IMR-90 (cell line): ENCODE data around the gene PLOD1. TPM values are rescaled to one million over a fixed set of nuclear protein-coding genes. Genes with fewer than 3 reads are reported as not detected.
"Not testable (repeated sequence)": the region's sequence is repeated elsewhere in the genome, so short reads cannot be mapped to it uniquely, and the experiment has no call there.

ENCODE experiments used
- ATAC-seq: fragments of 200-7000 bp; cut with Tn5 transposase; 2 replicates; pipeline ENCODE4 v1.9.1; 2020; ENCODE audit warnings: low read depth, mild to moderate bottlenecking, moderate library complexity
- BruUV-seq: library from RNA; stranded (reverse); fragments of 400-500 nt; replicated peaks from 2 replicates; lab custom pipeline; 2021; lab: Mats Ljungman, UMichigan
- CTCF ChIA-PET: fragments of 300-600 bp; formaldehyde crosslinking; extraction: SDS; loops from one replicate; lab custom pipeline; 2021; ENCODE audit warnings: antibody characterized with exemption; lab: Yijun Ruan, JAX
- POLR2A ChIA-PET: fragments of 300-600 bp; sonication (Branson Sonifier 250); formaldehyde crosslinking; loops from one replicate; lab custom pipeline; 2022; ENCODE audit warnings: antibody characterized with exemption; ENCODE audit not compliant: unreplicated experiment; lab: Charles Lee
- DNase-seq: peaks from one replicate; pipeline ENCODE4 v3.0.0; 2013
- H2AFZ ChIP-seq: replicated peaks from 2 replicates; pipeline ENCODE3; 2013; ENCODE audit warnings: low read length, mild to moderate bottlenecking; ENCODE audit not compliant: poor library complexity
- H2AK5ac ChIP-seq: 2 replicates; pipeline ENCODE4 v1.6.1; 2013; ENCODE audit warnings: low read depth, low read length, inconsistent platforms
- H2AK9ac ChIP-seq: replicated peaks from 2 replicates; pipeline ENCODE3; 2013; ENCODE audit warnings: mild to moderate bottlenecking, low read depth, low read length, moderate library complexity; ENCODE audit not compliant: poor library complexity
- H2BK120ac ChIP-seq: 2 replicates; pipeline ENCODE4 v1.6.1; 2013; ENCODE audit warnings: low read depth, low read length, inconsistent platforms
- H2BK15ac ChIP-seq: 3 replicates; pipeline ENCODE4 v1.6.1; 2013; ENCODE audit warnings: low read depth, low read length, inconsistent platforms
- H2BK20ac ChIP-seq: 2 replicates; pipeline ENCODE4 v1.6.1; 2013; ENCODE audit warnings: low read depth, mild to moderate bottlenecking, inconsistent platforms, low read length, moderate library complexity
- H2BK5ac ChIP-seq: 2 replicates; pipeline ENCODE4 v1.6.1; 2013; ENCODE audit warnings: mild to moderate bottlenecking, low read depth, low read length, inconsistent platforms; ENCODE audit not compliant: poor library complexity, severe bottlenecking
- H3K14ac ChIP-seq: replicated peaks from 2 replicates; pipeline ENCODE4 v1.6.1; 2013; ENCODE audit warnings: low read depth, low read length, inconsistent platforms
- H3K18ac ChIP-seq: 2 replicates; pipeline ENCODE4 v1.6.1; 2013; ENCODE audit warnings: low read depth, low read length, control low read depth
- H3K23ac ChIP-seq: 2 replicates; pipeline ENCODE4 v1.6.1; 2013; ENCODE audit warnings: low read depth, low read length, inconsistent platforms
- H3K27ac ChIP-seq: 2 replicates; pipeline ENCODE4 v1.5.1; 2013; ENCODE audit warnings: mild to moderate bottlenecking, control low read depth, low read length; ENCODE audit not compliant: insufficient read depth
- H3K27me3 ChIP-seq: 2 replicates; pipeline ENCODE4 v1.6.1; 2013; ENCODE audit warnings: low read length; ENCODE audit not compliant: control insufficient read depth, insufficient read depth
- H3K36me3 ChIP-seq: 2 replicates; pipeline ENCODE4 v1.6.1; 2013; ENCODE audit warnings: low read length, mixed read lengths; ENCODE audit not compliant: control insufficient read depth, insufficient read depth
- H3K4ac ChIP-seq: 2 replicates; pipeline ENCODE4 v1.6.1; 2013; ENCODE audit warnings: low read depth, low read length, inconsistent platforms
- H3K4me1 ChIP-seq: 2 replicates; pipeline ENCODE4 v1.6.1; 2013; ENCODE audit warnings: low read length, mixed read lengths; ENCODE audit not compliant: control insufficient read depth, insufficient read depth
- H3K4me2 ChIP-seq: 2 replicates; pipeline ENCODE4 v1.6.1; 2013; ENCODE audit warnings: low read depth, mild to moderate bottlenecking, control low read depth, low read length, moderate library complexity
- H3K4me3 ChIP-seq: 2 replicates; pipeline ENCODE4 v1.5.1; 2013; ENCODE audit warnings: low read depth, mild to moderate bottlenecking, control low read depth, low read length, moderate library complexity; ENCODE audit not compliant: insufficient read depth
- H3K56ac ChIP-seq: 2 replicates; pipeline ENCODE4 v1.6.1; 2013; ENCODE audit warnings: low read length, inconsistent platforms; ENCODE audit not compliant: insufficient read depth; ENCODE audit errors: extremely low read depth
- H3K79me1 ChIP-seq, 2 experiments: 2 replicates each; pipeline ENCODE4 v1.6.1; 2013; ENCODE audit warnings: low read length in 2 of 2, inconsistent platforms in 1 of 2, low read depth in 1 of 2
- H3K9ac ChIP-seq: 2 replicates; pipeline ENCODE4 v1.6.1; 2013; ENCODE audit warnings: low read depth, low read length, control low read depth
- H3K9me1 ChIP-seq: 2 replicates; pipeline ENCODE4 v1.6.1; 2013; ENCODE audit warnings: low read length, inconsistent platforms; ENCODE audit not compliant: insufficient read depth
- H3K9me3 ChIP-seq: 2 replicates; pipeline ENCODE4 v1.6.1; 2013; ENCODE audit warnings: low read length; ENCODE audit not compliant: control insufficient read depth, insufficient read depth
- H4K20me1 ChIP-seq: 2 replicates; pipeline ENCODE4 v1.6.1; 2013; ENCODE audit warnings: low read length, inconsistent platforms; ENCODE audit not compliant: insufficient read depth
- H4K5ac ChIP-seq: 2 replicates; pipeline ENCODE4 v1.6.1; 2013; ENCODE audit warnings: mild to moderate bottlenecking, low read depth, low read length, control low read depth
- H4K8ac ChIP-seq, 2 experiments: 2 replicates each; pipeline ENCODE4 v1.6.1; 2013; ENCODE audit warnings: low read depth in 2 of 2, low read length in 2 of 2, control low read depth in 1 of 2, inconsistent platforms in 1 of 2
- H4K91ac ChIP-seq: 2 replicates; pipeline ENCODE4 v1.6.1; 2013; ENCODE audit warnings: low read depth, low read length, inconsistent platforms; ENCODE audit not compliant: insufficient read depth
- whole genome bisulfite sequencing, 2 experiments: methylation state at CpG; one replicate each; pipeline versions ENCODE4 v1.1.5 to v1.1.7; 2013; ENCODE audit warnings: missing lambda C conversion rate in 2 of 2; ENCODE audit not compliant: insufficient read length in 1 of 2; ENCODE audit errors: extremely low coverage in 2 of 2; 5-methylcytosine and 5-hydroxymethylcytosine counted together
- dilution Hi-C: fragments of 300-500 bp; cut with HindIII; formaldehyde crosslinking; loops from one replicate; pipeline ENCODE4 v1.14.3; 2018; ENCODE audit warnings: low sequenced_read_pairs; ENCODE audit not compliant: unreplicated experiment
- in situ Hi-C: fragments of 300-500 bp; cut with MboI; formaldehyde crosslinking; loops from 3 replicates; pipeline ENCODE4 v1.14.3; 2019; ENCODE audit warnings: low sequenced_read_pairs, inconsistent platforms, mixed read lengths
- intact Hi-C: fragments of 100-400 bp; cut with micrococcal nuclease; formaldehyde crosslinking; loops from 2 replicates; pipeline ENCODE4 v1.10.0; 2022
- polyA plus RNA-seq, 3 experiments: library from polyadenylated mRNA; depleted of rRNA; stranded (reverse); fragments of >200 nt; gene quantifications; 2 replicates each; pipeline ENCODE4 v1.2.3, GENCODE V29; 2012; ENCODE audit warnings: low replicate concordance in 1 of 3
- total RNA-seq: library from RNA; depleted of rRNA; stranded (reverse); fragments of >200 nt; gene quantifications from 2 replicates; pipeline ENCODE4 v1.2.3, GENCODE V29; 2012

The PLOD1 gene
- total and polyA plus RNA-seq, 2 of the 4 experiments (the other 2 are of a cell fraction), result 283 to 609 TPM

DNA sequence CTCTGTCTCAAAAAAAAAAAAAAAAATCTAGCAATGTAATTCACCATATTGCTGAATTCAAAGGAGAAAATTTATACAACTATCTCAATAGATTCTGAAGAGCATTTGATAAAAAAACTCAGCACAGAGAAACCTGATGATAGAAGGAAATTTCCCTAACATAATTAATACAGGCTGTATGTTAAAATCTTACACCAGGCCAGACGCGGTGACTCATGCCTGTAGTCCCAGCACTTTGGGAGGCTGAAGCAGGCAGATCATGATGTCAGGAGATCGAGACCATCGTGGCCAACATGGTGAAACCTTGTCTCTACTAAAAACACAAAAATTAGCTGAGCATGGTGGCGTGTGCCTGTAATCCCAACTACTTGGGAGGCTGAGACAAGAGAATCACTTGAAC, 30.4 kb upstream of the PLOD1 start:
- H4K8ac ChIP-seq, H3K27ac ChIP-seq, H2BK5ac ChIP-seq, H3K9me1 ChIP-seq, BruUV-seq, H2BK120ac ChIP-seq, H3K18ac ChIP-seq, H3K23ac ChIP-seq, H3K56ac ChIP-seq, H2AK9ac ChIP-seq, H3K9me3 ChIP-seq, H2BK15ac ChIP-seq, H4K20me1 ChIP-seq, POLR2A ChIA-PET, H3K4me3 ChIP-seq, H3K4ac ChIP-seq, DNase-seq, in situ Hi-C loops, H2AK5ac ChIP-seq, CTCF ChIA-PET, H3K79me1 ChIP-seq, H4K5ac ChIP-seq, H3K14ac ChIP-seq, ATAC-seq, H4K91ac ChIP-seq, H3K36me3 ChIP-seq, dilution Hi-C loops, H2AFZ ChIP-seq, H3K9ac ChIP-seq, H3K4me2 ChIP-seq, H2BK20ac ChIP-seq, H3K4me1 ChIP-seq: not testable (repeated sequence)
- intact Hi-C loops, result loop anchor here (10.0 kb wide), 1 partner anchor 249 kb away; the partner anchor contains the start of genes FBXO2 and FBXO44
- no CpG with 5 or more reads among the region's 5 CpGs for WGBS, 2 experiments
- H3K27me3 ChIP-seq, result peaks cover 12% of the 10 kb centered on the region
